MM.1S (cell line): Measurements from ENCODE around the gene PRTG.

Source experiments
- CTCF ChIP-seq: fragments of 300-600 bp; sonication (generic); IDR thresholded peaks from 2 replicates; pipeline ENCODE4 v1.5.1; 2016; ENCODE audit warnings: antibody characterized with exemption, low read length, mixed read lengths
- EZH2 ChIP-seq: fragments of 300-600 bp; sonication (generic); optimal IDR thresholded peaks from 2 replicates; pipeline ENCODE3; 2017; ENCODE audit warnings: low read depth, mild to moderate bottlenecking, antibody characterized with exemption, low read length, mixed read lengths

DNA sequence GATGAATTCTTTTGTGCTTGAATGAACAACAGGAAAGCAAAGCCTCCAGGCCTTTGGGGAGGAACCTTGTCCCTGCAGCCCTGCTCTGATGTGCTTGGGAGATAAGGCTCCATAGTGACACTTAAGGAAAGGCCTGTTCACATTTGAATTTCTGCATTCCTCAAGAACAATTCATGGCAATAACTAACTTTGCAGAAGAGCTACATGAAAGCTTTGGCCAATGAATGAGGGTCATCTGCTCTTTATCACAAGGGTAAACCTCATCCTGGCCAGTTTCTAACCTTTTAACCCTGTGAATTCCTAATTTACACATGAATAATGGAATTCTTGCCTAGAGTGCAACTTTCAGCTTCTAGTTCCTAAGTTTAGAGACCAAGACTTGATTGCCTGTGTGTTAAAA lies 5.6 kb downstream of the PRTG start:
- no peak for TF ChIP-seq CTCF
- no peak for TF ChIP-seq EZH2
